Measurements from ENCODE around the gene NTRK2.

DNA sequence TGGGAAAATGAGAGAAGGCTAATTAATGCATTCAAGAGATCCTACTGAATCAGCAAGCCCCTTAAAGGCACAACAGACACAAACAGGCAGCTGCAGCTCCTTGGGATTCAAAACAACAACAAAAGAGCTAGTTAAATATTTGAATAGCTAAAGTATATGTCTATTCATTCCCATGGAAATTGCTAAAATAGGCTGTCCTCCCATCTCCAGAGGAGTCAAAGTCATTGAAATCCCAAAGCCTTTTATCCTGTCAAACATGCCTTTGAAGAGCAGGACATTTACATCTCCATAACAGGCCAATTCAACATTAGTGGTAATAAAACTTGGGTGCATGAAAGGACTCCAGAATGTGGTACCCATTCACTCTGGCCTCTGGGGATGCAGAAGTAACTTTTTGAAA is 177.4 kb downstream of the NTRK2 start:
- TF ChIP-seq, protein P1, sequence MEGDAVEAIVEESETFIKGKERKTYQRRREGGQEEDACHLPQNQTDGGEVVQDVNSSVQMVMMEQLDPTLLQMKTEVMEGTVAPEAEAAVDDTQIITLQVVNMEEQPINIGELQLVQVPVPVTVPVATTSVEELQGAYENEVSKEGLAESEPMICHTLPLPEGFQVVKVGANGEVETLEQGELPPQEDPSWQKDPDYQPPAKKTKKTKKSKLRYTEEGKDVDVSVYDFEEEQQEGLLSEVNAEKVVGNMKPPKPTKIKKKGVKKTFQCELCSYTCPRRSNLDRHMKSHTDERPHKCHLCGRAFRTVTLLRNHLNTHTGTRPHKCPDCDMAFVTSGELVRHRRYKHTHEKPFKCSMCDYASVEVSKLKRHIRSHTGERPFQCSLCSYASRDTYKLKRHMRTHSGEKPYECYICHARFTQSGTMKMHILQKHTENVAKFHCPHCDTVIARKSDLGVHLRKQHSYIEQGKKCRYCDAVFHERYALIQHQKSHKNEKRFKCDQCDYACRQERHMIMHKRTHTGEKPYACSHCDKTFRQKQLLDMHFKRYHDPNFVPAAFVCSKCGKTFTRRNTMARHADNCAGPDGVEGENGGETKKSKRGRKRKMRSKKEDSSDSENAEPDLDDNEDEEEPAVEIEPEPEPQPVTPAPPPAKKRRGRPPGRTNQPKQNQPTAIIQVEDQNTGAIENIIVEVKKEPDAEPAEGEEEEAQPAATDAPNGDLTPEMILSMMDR (IDR thresholded peaks at IDR 0.05): no peak
- TF ChIP-seq POLR2A (IDR thresholded peaks at IDR 0.05): no peak
